Calu3 (cell line): ENCODE data around the gene PRR15L. TPM values are rescaled to one million over a fixed set of nuclear protein-coding genes. Genes with fewer than 3 reads are reported as not detected.

ENCODE experiments used
- BruUV-seq: library from RNA; stranded (reverse); fragments of 400-500 nt; replicated peaks from 2 replicates; lab custom pipeline; 2021; lab: Mats Ljungman, UMichigan
- CTCF ChIA-PET: fragments of 300-600 bp; sonication (Branson Sonifier 250); formaldehyde crosslinking; loops from one replicate; lab custom pipeline; 2022; ENCODE audit warnings: antibody characterized with exemption; lab: Charles Lee
- DNase-seq: peaks from one replicate; pipeline ENCODE4 v3.0.0; 2022
- H3K27ac Mint-ChIP-seq: one replicate; pipeline ENCODE4 v1.8.0; 2022; ENCODE audit warnings: mixed read lengths; ENCODE audit not compliant: unreplicated experiment
- H3K27me3 Mint-ChIP-seq: one replicate; pipeline ENCODE4 v1.8.0; 2022; ENCODE audit warnings: mixed read lengths; ENCODE audit not compliant: unreplicated experiment
- H3K36me3 Mint-ChIP-seq: one replicate; pipeline ENCODE4 v1.8.0; 2022; ENCODE audit warnings: mild to moderate bottlenecking, moderate library complexity, mixed read lengths; ENCODE audit not compliant: insufficient read depth, unreplicated experiment
- H3K4me1 Mint-ChIP-seq: one replicate; pipeline ENCODE4 v1.8.0; 2022; ENCODE audit warnings: mild to moderate bottlenecking, low read depth, mixed read lengths; ENCODE audit not compliant: unreplicated experiment
- H3K4me3 Mint-ChIP-seq: one replicate; pipeline ENCODE4 v1.8.0; 2022; ENCODE audit warnings: mild to moderate bottlenecking, low read depth, moderate library complexity, mixed read lengths; ENCODE audit not compliant: unreplicated experiment
- H3K9me3 Mint-ChIP-seq: one replicate; pipeline ENCODE4 v1.8.0; 2022; ENCODE audit warnings: low read depth, mixed read lengths; ENCODE audit not compliant: unreplicated experiment
- CTCF ChIP-seq: fragments of 200-600 bp; IDR thresholded peaks from one replicate; pipeline ENCODE4 v1.8.0; 2022; ENCODE audit warnings: antibody characterized with exemption; ENCODE audit not compliant: unreplicated experiment
- intact Hi-C: fragments of 100-400 bp; cut with micrococcal nuclease; formaldehyde crosslinking; loops from one replicate; pipeline ENCODE4 v1.10.0; 2022; ENCODE audit not compliant: unreplicated experiment
- total RNA-seq: library from RNA; stranded (reverse); gene quantifications from 2 replicates; pipeline ENCODE4 v1.2.3, GENCODE V29; 2022

Gene PRR15L
- total RNA-seq, 1 experiment from 2014 or later, result 30.2 TPM

GRCh38 chr17:47962901-47963300 is 5.2 kb upstream of the PRR15L start:
- CTCF ChIA-PET, result no interaction called here
- TF ChIP-seq CTCF, result no peak
- Mint-ChIP-seq H3K4me1 (peaks cover 51% of the 10 kb centered on the region), H3K4me3 (no peak overlapping the region), H3K27me3 (no peaks in the 10 kb centered on the region), H3K9me3 (peaks cover 3% of the 10 kb centered on the region), H3K27ac (no peak overlapping the region), H3K36me3 (peaks cover 17% of the 10 kb centered on the region)
- no peak for DNase-seq
- BruUV-seq, result no TSS peak
- intact Hi-C loops, result no loop called here

- intact Hi-C loops, result no loop called here
- Mint-ChIP-seq H3K27ac (no peak overlapping the region), H3K9me3 (peaks cover 3% of the 10 kb centered on the region), H3K36me3 (peaks cover 30% of the 10 kb centered on the region), H3K27me3 (no peaks in the 10 kb centered on the region), H3K4me1 (peaks cover 54% of the 10 kb centered on the region), H3K4me3 (no peak overlapping the region)
- BruUV-seq, result no TSS peak
- no peak for DNase-seq
- CTCF ChIA-PET, result interaction anchor here (0.6 to 3.4 kb wide), 2 partner anchors 15 to 174 kb away, joined by 3 to 10 read pairs; no protein-coding TSS in a partner anchor
- TF ChIP-seq CTCF, result no peak
These were observed 3.7 kb upstream of the PRR15L start for GRCh38 chr17:47961406-47961805.

GRCh38 chr17:47959825-47960655 is 2.4 kb upstream of the PRR15L start:
- no TSS peak for BruUV-seq

More at GRCh38 chr17:47959825-47960655, 2.4 kb upstream of the PRR15L start:
- no peak for TF ChIP-seq CTCF
- Mint-ChIP-seq H3K36me3 (peaks cover 39% of the 10 kb centered on the region), H3K27ac (no peak overlapping the region), H3K4me3 (no peak overlapping the region), H3K27me3 (no peaks in the 10 kb centered on the region), H3K9me3 (peaks cover 3% of the 10 kb centered on the region), H3K4me1 (peaks cover 59% of the 10 kb centered on the region)
- intact Hi-C loops, result no loop called here
- CTCF ChIA-PET, result interaction anchor here (0.7 to 3.4 kb wide), 6 partner anchors 10 to 89 kb away, joined by 3 to 25 read pairs (median 6); partner anchors contain the start of genes CDK5RAP3 and PNPO
- DNase-seq, result no peak
